IMR-90 (cell line): ENCODE measurements around the gene NCS1. TPM values are rescaled to one million over a fixed set of nuclear protein-coding genes. Genes with fewer than 3 reads are reported as not detected.

Experiments
- ATAC-seq: fragments of 200-7000 bp; cut with Tn5 transposase; 2 replicates; pipeline ENCODE4 v1.9.1; 2020; ENCODE audit warnings: low read depth, mild to moderate bottlenecking, moderate library complexity
- BruUV-seq: library from RNA; stranded (reverse); fragments of 400-500 nt; replicated peaks from 2 replicates; lab custom pipeline; 2021; lab: Mats Ljungman, UMichigan
- CTCF ChIA-PET: fragments of 300-600 bp; formaldehyde crosslinking; extraction: SDS; loops from one replicate; lab custom pipeline; 2021; ENCODE audit warnings: antibody characterized with exemption; lab: Yijun Ruan, JAX
- POLR2A ChIA-PET: fragments of 300-600 bp; sonication (Branson Sonifier 250); formaldehyde crosslinking; loops from one replicate; lab custom pipeline; 2022; ENCODE audit warnings: antibody characterized with exemption; ENCODE audit not compliant: unreplicated experiment; lab: Charles Lee
- DNase-seq: peaks from one replicate; pipeline ENCODE4 v3.0.0; 2013
- H2AFZ ChIP-seq: replicated peaks from 2 replicates; pipeline ENCODE3; 2013; ENCODE audit warnings: low read length, mild to moderate bottlenecking; ENCODE audit not compliant: poor library complexity
- H2AK5ac ChIP-seq: 2 replicates; pipeline ENCODE4 v1.6.1; 2013; ENCODE audit warnings: low read depth, low read length, inconsistent platforms
- H2AK9ac ChIP-seq: replicated peaks from 2 replicates; pipeline ENCODE3; 2013; ENCODE audit warnings: mild to moderate bottlenecking, low read depth, low read length, moderate library complexity; ENCODE audit not compliant: poor library complexity
- H2BK120ac ChIP-seq: 2 replicates; pipeline ENCODE4 v1.6.1; 2013; ENCODE audit warnings: low read depth, low read length, inconsistent platforms
- H2BK15ac ChIP-seq: 3 replicates; pipeline ENCODE4 v1.6.1; 2013; ENCODE audit warnings: low read depth, low read length, inconsistent platforms
- H2BK20ac ChIP-seq: 2 replicates; pipeline ENCODE4 v1.6.1; 2013; ENCODE audit warnings: low read depth, mild to moderate bottlenecking, inconsistent platforms, low read length, moderate library complexity
- H2BK5ac ChIP-seq: 2 replicates; pipeline ENCODE4 v1.6.1; 2013; ENCODE audit warnings: mild to moderate bottlenecking, low read depth, low read length, inconsistent platforms; ENCODE audit not compliant: poor library complexity, severe bottlenecking
- H3K14ac ChIP-seq: replicated peaks from 2 replicates; pipeline ENCODE4 v1.6.1; 2013; ENCODE audit warnings: low read depth, low read length, inconsistent platforms
- H3K18ac ChIP-seq: 2 replicates; pipeline ENCODE4 v1.6.1; 2013; ENCODE audit warnings: low read depth, low read length, control low read depth
- H3K23ac ChIP-seq: 2 replicates; pipeline ENCODE4 v1.6.1; 2013; ENCODE audit warnings: low read depth, low read length, inconsistent platforms
- H3K27ac ChIP-seq: 2 replicates; pipeline ENCODE4 v1.5.1; 2013; ENCODE audit warnings: mild to moderate bottlenecking, control low read depth, low read length; ENCODE audit not compliant: insufficient read depth
- H3K27me3 ChIP-seq: 2 replicates; pipeline ENCODE4 v1.6.1; 2013; ENCODE audit warnings: low read length; ENCODE audit not compliant: control insufficient read depth, insufficient read depth
- H3K36me3 ChIP-seq: 2 replicates; pipeline ENCODE4 v1.6.1; 2013; ENCODE audit warnings: low read length, mixed read lengths; ENCODE audit not compliant: control insufficient read depth, insufficient read depth
- H3K4ac ChIP-seq: 2 replicates; pipeline ENCODE4 v1.6.1; 2013; ENCODE audit warnings: low read depth, low read length, inconsistent platforms
- H3K4me1 ChIP-seq: 2 replicates; pipeline ENCODE4 v1.6.1; 2013; ENCODE audit warnings: low read length, mixed read lengths; ENCODE audit not compliant: control insufficient read depth, insufficient read depth
- H3K4me2 ChIP-seq: 2 replicates; pipeline ENCODE4 v1.6.1; 2013; ENCODE audit warnings: low read depth, mild to moderate bottlenecking, control low read depth, low read length, moderate library complexity
- H3K4me3 ChIP-seq: 2 replicates; pipeline ENCODE4 v1.5.1; 2013; ENCODE audit warnings: low read depth, mild to moderate bottlenecking, control low read depth, low read length, moderate library complexity; ENCODE audit not compliant: insufficient read depth
- H3K56ac ChIP-seq: 2 replicates; pipeline ENCODE4 v1.6.1; 2013; ENCODE audit warnings: low read length, inconsistent platforms; ENCODE audit not compliant: insufficient read depth; ENCODE audit errors: extremely low read depth
- H3K79me1 ChIP-seq, 2 experiments: 2 replicates each; pipeline ENCODE4 v1.6.1; 2013; ENCODE audit warnings: low read length in 2 of 2, inconsistent platforms in 1 of 2, low read depth in 1 of 2
- H3K9ac ChIP-seq: 2 replicates; pipeline ENCODE4 v1.6.1; 2013; ENCODE audit warnings: low read depth, low read length, control low read depth
- H3K9me1 ChIP-seq: 2 replicates; pipeline ENCODE4 v1.6.1; 2013; ENCODE audit warnings: low read length, inconsistent platforms; ENCODE audit not compliant: insufficient read depth
- H3K9me3 ChIP-seq: 2 replicates; pipeline ENCODE4 v1.6.1; 2013; ENCODE audit warnings: low read length; ENCODE audit not compliant: control insufficient read depth, insufficient read depth
- H4K20me1 ChIP-seq: 2 replicates; pipeline ENCODE4 v1.6.1; 2013; ENCODE audit warnings: low read length, inconsistent platforms; ENCODE audit not compliant: insufficient read depth
- H4K5ac ChIP-seq: 2 replicates; pipeline ENCODE4 v1.6.1; 2013; ENCODE audit warnings: mild to moderate bottlenecking, low read depth, low read length, control low read depth
- H4K8ac ChIP-seq, 2 experiments: 2 replicates each; pipeline ENCODE4 v1.6.1; 2013; ENCODE audit warnings: low read depth in 2 of 2, low read length in 2 of 2, control low read depth in 1 of 2, inconsistent platforms in 1 of 2
- H4K91ac ChIP-seq: 2 replicates; pipeline ENCODE4 v1.6.1; 2013; ENCODE audit warnings: low read depth, low read length, inconsistent platforms; ENCODE audit not compliant: insufficient read depth
- BHLHE40 ChIP-seq: fragments of 150-350 bp; IDR thresholded peaks from 2 replicates; pipeline ENCODE4 v1.6.1; 2016; ENCODE audit warnings: mild to moderate bottlenecking, low read depth, low read length
- CEBPB ChIP-seq: IDR thresholded peaks from 2 replicates; pipeline ENCODE4 v1.6.1; 2012; ENCODE audit warnings: low read depth, low read length, improper control_type of control experiment
- CHD1 ChIP-seq: IDR thresholded peaks from 2 replicates; pipeline ENCODE4 v1.6.1; 2012; ENCODE audit warnings: low read depth, low read length, improper control_type of control experiment
- FOS ChIP-seq: fragments of 150-350 bp; IDR thresholded peaks from 2 replicates; pipeline ENCODE4 v1.6.1; 2016; ENCODE audit warnings: low read depth, low read length
- POLR2A ChIP-seq: IDR thresholded peaks from 2 replicates; pipeline ENCODE4 v1.6.1; 2012; ENCODE audit warnings: mild to moderate bottlenecking, low read depth, low read length
- RAD21 ChIP-seq: IDR thresholded peaks from 2 replicates; pipeline ENCODE4 v1.6.1; 2012; ENCODE audit warnings: low read length, improper control_type of control experiment
- RFX5 ChIP-seq: IDR thresholded peaks from 2 replicates; pipeline ENCODE4 v1.8.0; 2012; ENCODE audit warnings: low read depth, mild to moderate bottlenecking, low read length, moderate library complexity
- SMC3 ChIP-seq: fragments of 150-350 bp; IDR thresholded peaks from 2 replicates; pipeline ENCODE4 v1.6.1; 2016; ENCODE audit warnings: low read depth, mild to moderate bottlenecking, antibody characterized with exemption, low read length, moderate library complexity
- WGBS, 2 experiments: methylation state at CpG; one replicate each; pipeline versions ENCODE4 v1.1.5 to v1.1.7; 2013; ENCODE audit warnings: missing lambda C conversion rate in 2 of 2; ENCODE audit not compliant: insufficient read length in 1 of 2; ENCODE audit errors: extremely low coverage in 2 of 2; 5-methylcytosine and 5-hydroxymethylcytosine counted together
- dilution Hi-C: fragments of 300-500 bp; cut with HindIII; formaldehyde crosslinking; loops from one replicate; pipeline ENCODE4 v1.14.3; 2018; ENCODE audit warnings: low sequenced_read_pairs; ENCODE audit not compliant: unreplicated experiment
- in situ Hi-C: fragments of 300-500 bp; cut with MboI; formaldehyde crosslinking; loops from 3 replicates; pipeline ENCODE4 v1.14.3; 2019; ENCODE audit warnings: low sequenced_read_pairs, inconsistent platforms, mixed read lengths
- intact Hi-C: fragments of 100-400 bp; cut with micrococcal nuclease; formaldehyde crosslinking; loops from 2 replicates; pipeline ENCODE4 v1.10.0; 2022
- polyA plus RNA-seq, 3 experiments: library from polyadenylated mRNA; depleted of rRNA; stranded (reverse); fragments of >200 nt; gene quantifications; 2 replicates each; pipeline ENCODE4 v1.2.3, GENCODE V29; 2012; ENCODE audit warnings: low replicate concordance in 1 of 3
- total RNA-seq: library from RNA; depleted of rRNA; stranded (reverse); fragments of >200 nt; gene quantifications from 2 replicates; pipeline ENCODE4 v1.2.3, GENCODE V29; 2012
- TF ChIP-seq, protein P1 (sequence below): fragments of 150-350 bp; IDR thresholded peaks from 2 replicates; pipeline ENCODE4 v1.6.1; 2016; ENCODE audit warnings: low read depth, mild to moderate bottlenecking, low read length, moderate library complexity, borderline replicate concordance

The NCS1 gene
- total and polyA plus RNA-seq, 2 of the 4 experiments (the other 2 are of a cell fraction) = 41.0 to 60.5 TPM

DNA sequence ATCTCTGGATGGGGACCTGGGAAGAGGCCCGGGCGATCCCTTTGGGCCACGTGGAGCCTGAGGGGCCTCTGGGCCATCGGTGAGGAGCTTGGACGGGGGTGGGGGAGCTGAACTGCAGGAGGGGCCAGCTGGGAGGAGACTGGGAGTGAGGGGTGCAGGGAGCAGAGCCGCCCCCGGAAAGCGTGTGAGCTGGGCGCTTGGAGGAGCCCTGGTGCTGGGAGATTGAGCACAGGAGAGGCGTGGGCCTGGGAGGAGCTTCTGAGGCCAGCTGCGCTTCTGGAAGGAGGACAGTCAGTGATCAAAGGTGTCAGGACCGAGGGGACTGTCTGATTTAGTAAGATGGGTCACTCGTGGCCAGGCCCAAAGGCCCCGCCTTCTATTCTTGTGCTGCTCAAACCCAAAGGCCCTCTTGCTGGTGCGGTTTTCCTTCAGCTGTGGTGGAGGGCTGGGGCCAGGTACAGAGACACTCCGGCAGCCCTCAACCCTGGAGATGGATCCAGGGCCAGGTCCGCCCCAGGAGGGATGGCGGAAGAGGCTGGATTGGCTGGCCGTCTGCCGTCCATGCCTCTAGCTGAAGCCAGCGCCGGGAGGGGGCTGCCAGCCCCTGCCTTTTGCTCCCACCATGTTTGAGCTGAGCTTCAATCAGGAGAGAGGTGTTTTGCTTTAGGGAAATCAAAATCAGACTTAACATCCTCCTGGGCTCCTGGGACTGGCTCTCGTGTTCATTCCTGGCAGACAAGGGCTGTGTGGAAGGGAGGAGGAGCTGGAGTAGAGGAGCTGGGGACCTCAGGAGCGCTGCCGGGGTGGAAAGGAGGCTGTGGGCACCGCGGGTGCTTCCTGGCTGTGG lies 21.6 kb downstream of the NCS1 start:
- Histone ChIP-seq H2AK5ac (peak overlapping the region; percentile 33; the same call in 1 of the 2 replicates), H3K56ac (no peak overlapping the region), H2BK5ac (no peak overlapping the region), H3K9me3 (no peaks in the 10 kb centered on the region), H3K18ac (no peak overlapping the region), H3K79me1 (peaks cover 40 to 99% of the 10 kb centered on the region in 2 experiments), H4K5ac (no peak overlapping the region), H2AK9ac (peak overlapping the region; percentile 48), H3K14ac (no peak overlapping the region), H2BK15ac (no peak overlapping the region), H3K27ac (no peak overlapping the region), H4K20me1 (peaks cover 94% of the 10 kb centered on the region), H3K9ac (no peak overlapping the region), H3K23ac (no peak overlapping the region), H3K36me3 (no peaks in the 10 kb centered on the region), H3K4me1 (peaks cover 31% of the 10 kb centered on the region), H4K8ac (no peak overlapping the region), H3K9me1 (peaks cover 32% of the 10 kb centered on the region), H4K91ac (no peak overlapping the region), H3K4me2 (no peak overlapping the region), H2BK120ac (no peak overlapping the region), H3K4ac (peak overlapping the region; percentile 2; the same call in 1 of the 2 replicates), H3K27me3 (no peaks in the 10 kb centered on the region), H2BK20ac (no peak overlapping the region), H2AFZ (peak overlapping the region; percentile 8), H3K4me3 (no peak overlapping the region)
- ATAC-seq = peak; percentile 59
- dilution Hi-C loops = no loop called here
- DNase-seq = no peak
- no TSS peak for BruUV-seq
- CTCF ChIA-PET = interaction anchor here (1.0 kb wide), 1 partner anchor 38 kb away, joined by 3 read pairs; no protein-coding TSS in a partner anchor
- 45% methylated on average over 16 of the region's 27 CpGs; no CpG with 5 or more reads in 1 of the 2 experiments for WGBS, 2 experiments
- no peak for TF ChIP-seq RFX5
- no peak for TF ChIP-seq FOS
- TF ChIP-seq RAD21 = no peak
- no peak for TF ChIP-seq POLR2A
- no peak for TF ChIP-seq BHLHE40
- TF ChIP-seq SMC3 = no peak
- TF ChIP-seq, protein P1, sequence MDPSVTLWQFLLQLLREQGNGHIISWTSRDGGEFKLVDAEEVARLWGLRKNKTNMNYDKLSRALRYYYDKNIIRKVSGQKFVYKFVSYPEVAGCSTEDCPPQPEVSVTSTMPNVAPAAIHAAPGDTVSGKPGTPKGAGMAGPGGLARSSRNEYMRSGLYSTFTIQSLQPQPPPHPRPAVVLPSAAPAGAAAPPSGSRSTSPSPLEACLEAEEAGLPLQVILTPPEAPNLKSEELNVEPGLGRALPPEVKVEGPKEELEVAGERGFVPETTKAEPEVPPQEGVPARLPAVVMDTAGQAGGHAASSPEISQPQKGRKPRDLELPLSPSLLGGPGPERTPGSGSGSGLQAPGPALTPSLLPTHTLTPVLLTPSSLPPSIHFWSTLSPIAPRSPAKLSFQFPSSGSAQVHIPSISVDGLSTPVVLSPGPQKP = no peak
- no peak for TF ChIP-seq CEBPB
- no peak for TF ChIP-seq CHD1
- intact Hi-C loops = no loop called here
- in situ Hi-C loops = no loop called here
- POLR2A ChIA-PET = no interaction called here
